ENCODE results near the gene CX3CR1. TPM values are rescaled to one million over a fixed set of nuclear protein-coding genes. Genes with fewer than 3 reads are reported as not detected.

Gene CX3CR1
- total and polyA plus RNA-seq, 10 of the 15 experiments (the other 5 are each of a cell fraction or from before 2014, with no cell fraction given), result 0.05 to 0.53 (median 0.15) TPM

DNA sequence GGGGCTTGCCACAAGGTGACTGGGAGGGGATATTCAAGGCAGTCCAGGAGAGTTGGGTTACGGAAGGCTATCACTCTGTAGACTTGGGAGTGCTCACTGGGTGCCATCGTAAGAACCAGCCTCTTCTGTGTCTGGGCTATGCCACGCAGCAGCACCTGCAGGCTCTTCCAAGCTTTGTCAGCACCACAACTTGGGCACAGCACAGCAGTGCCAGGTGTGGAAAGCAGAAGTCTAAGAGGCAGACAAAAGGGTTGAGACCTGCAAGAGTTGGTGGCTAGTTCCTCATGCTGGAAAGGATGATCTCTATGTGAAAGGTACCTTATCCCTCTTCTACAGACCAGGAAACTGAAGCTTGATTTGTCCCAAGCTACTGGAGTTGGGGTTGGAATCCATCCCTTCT lies 15.8 kb downstream of the CX3CR1 start (continued):
- TF ChIP-seq STAT1 (conservative IDR thresholded peaks at IDR 0.05), result no peak
- no peak for TF ChIP-seq MYB (IDR thresholded peaks at IDR 0.05; ENCODE audit: borderline replicate concordance, low read depth, low read length)

GRCh38 chr3:39263576-39263975 lies 16.3 kb downstream of the CX3CR1 start:
- H2AFZ ChIP-seq (ENCODE audit: control insufficient read depth, low read depth, low read length), result no peak overlapping the region
- TF ChIP-seq ZNF622 (IDR thresholded peaks at IDR 0.05), result no peak
- no peak for TF ChIP-seq ZNF384 (IDR thresholded peaks at IDR 0.05; ENCODE audit: borderline replicate concordance, low read depth, low read length)
- no peak for TF ChIP-seq E2F4 (IDR thresholded peaks at IDR 0.05; ENCODE audit: low read depth, low read length)
- TF ChIP-seq STAT3 (IDR thresholded peaks at IDR 0.05; ENCODE audit: low read depth, low read length), result no peak
- no peak for TF ChIP-seq POLR2AphosphoS5 (IDR thresholded peaks at IDR 0.05; ENCODE audit: low read length)
- no peak for TF ChIP-seq MTA2 (IDR thresholded peaks at IDR 0.05; ENCODE audit: low read depth)
- no peak for TF ChIP-seq TAF1 (IDR thresholded peaks at IDR 0.05; ENCODE audit: borderline replicate concordance, low read depth, low read length)
- TF ChIP-seq, protein P1, sequence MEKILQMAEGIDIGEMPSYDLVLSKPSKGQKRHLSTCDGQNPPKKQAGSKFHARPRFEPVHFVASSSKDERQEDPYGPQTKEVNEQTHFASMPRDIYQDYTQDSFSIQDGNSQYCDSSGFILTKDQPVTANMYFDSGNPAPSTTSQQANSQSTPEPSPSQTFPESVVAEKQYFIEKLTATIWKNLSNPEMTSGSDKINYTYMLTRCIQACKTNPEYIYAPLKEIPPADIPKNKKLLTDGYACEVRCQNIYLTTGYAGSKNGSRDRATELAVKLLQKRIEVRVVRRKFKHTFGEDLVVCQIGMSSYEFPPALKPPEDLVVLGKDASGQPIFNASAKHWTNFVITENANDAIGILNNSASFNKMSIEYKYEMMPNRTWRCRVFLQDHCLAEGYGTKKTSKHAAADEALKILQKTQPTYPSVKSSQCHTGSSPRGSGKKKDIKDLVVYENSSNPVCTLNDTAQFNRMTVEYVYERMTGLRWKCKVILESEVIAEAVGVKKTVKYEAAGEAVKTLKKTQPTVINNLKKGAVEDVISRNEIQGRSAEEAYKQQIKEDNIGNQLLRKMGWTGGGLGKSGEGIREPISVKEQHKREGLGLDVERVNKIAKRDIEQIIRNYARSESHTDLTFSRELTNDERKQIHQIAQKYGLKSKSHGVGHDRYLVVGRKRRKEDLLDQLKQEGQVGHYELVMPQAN (conservative IDR thresholded peaks at IDR 0.05), result no peak
- TF ChIP-seq IKZF2 (IDR thresholded peaks at IDR 0.05), result no peak
- no peak for TF ChIP-seq CHD1 (IDR thresholded peaks at IDR 0.05; ENCODE audit: low read depth, low read length)
- no peak for TF ChIP-seq MLLT1 (IDR thresholded peaks at IDR 0.05)
- no peak for TF ChIP-seq IRF4 (IDR thresholded peaks at IDR 0.05; ENCODE audit: low read depth, low read length)
- TF ChIP-seq HDAC6 (IDR thresholded peaks at IDR 0.05; ENCODE audit: unreplicated experiment), result no peak
- no peak for TF ChIP-seq TARDBP (IDR thresholded peaks at IDR 0.05; ENCODE audit: borderline replicate concordance)
- no peak for TF ChIP-seq BHLHE40 (IDR thresholded peaks at IDR 0.05; ENCODE audit: borderline replicate concordance in 1 of 2, low read depth in 2 of 2, low read length in 1 of 2)
- no peak for TF ChIP-seq IKZF1 (conservative IDR thresholded peaks at IDR 0.05)
- TF ChIP-seq SP1 (IDR thresholded peaks at IDR 0.05; ENCODE audit: low read depth, low read length), result no peak
- BruUV-seq (replicated peaks), result no TSS peak
- ChIA-PET RAD21 (ENCODE audit: unreplicated experiment) (interaction anchor here (0.5 to 2.3 kb wide), 4 partner anchors 8 to 925 kb away, joined by 3 to 6 read pairs (median 4); no protein-coding TSS in a partner anchor), POLR2A (interaction anchor here (1.2 kb wide), 1 partner anchor 214 kb away, joined by 3 read pairs; no protein-coding TSS in a partner anchor), SMC1A (ENCODE audit: uncharacterized antibody, unreplicated experiment) (interaction anchor here (1.0 to 2.2 kb wide), 7 partner anchors 8 to 47 kb away, joined by 3 to 13 read pairs (median 6); no protein-coding TSS in a partner anchor), CTCF (interaction anchor here (0.6 to 3.9 kb wide), 8 partner anchors 12 to 742 kb away, joined by 3 to 25 read pairs (median 4); no protein-coding TSS in a partner anchor)
- no peak overlapping the region for H3K27ac ChIP-seq (ENCODE audit: control insufficient read depth, insufficient read depth)
- DNase-seq (ENCODE audit: low read depth, low spot score) (no peak), ATAC-seq (no peak), FAIRE-seq (no peak)
- no peaks in the 10 kb centered on the region for H3K79me2 ChIP-seq (ENCODE audit: control insufficient read depth, insufficient read depth, low read length)
- in situ Hi-C loops (cut with MboI), result no loop called here
- peaks cover 7% of the 10 kb centered on the region for H3K4me1 ChIP-seq (ENCODE audit: control insufficient read depth, insufficient read depth, low read length)
- no peak overlapping the region for H3K4me2 ChIP-seq (ENCODE audit: control insufficient read depth, insufficient read depth)
- no peak overlapping the region for H3K9ac ChIP-seq (ENCODE audit: control insufficient read depth, insufficient read depth, low read length)
- peaks cover 0 to 6% of the 10 kb centered on the region in 2 experiments; a peak in 2 of 4 replicates for H3K27me3 ChIP-seq (replicated peaks in 1 of 2; ENCODE audit: control insufficient read depth in 2 of 2, insufficient read depth in 2 of 2, low read length in 1 of 2)
- no peaks in the 10 kb centered on the region; the same call in 1 of the 2 replicates for H4K20me1 ChIP-seq (ENCODE audit: control insufficient read depth, insufficient read depth)
- H3K4me3 ChIP-seq, result no peak overlapping the region
- no peaks in the 10 kb centered on the region for H3K36me3 ChIP-seq (ENCODE audit: control insufficient read depth in 2 of 2, insufficient read depth in 2 of 2, low read length in 1 of 2)
- 41% methylated on average over 6 of the region's 6 CpGs for WGBS (ENCODE audit: insufficient coverage, insufficient replicate concordance, low lambda C conversion rate, missing lambda C conversion rate)
- intact Hi-C loops (cut with micrococcal nuclease; ENCODE audit: unreplicated experiment), result no loop called here
- no peaks in the 10 kb centered on the region for H3K9me3 ChIP-seq (replicated peaks; ENCODE audit: control insufficient read depth, insufficient read depth, low read length)
